GM11168 (cell line): ENCODE data around the gene PRKAG2.

Experiments used
- in situ Hi-C: fragments of 300-500 bp; cut with MboI; formaldehyde crosslinking; loops from one replicate; pipeline ENCODE4 v1.12.0; 2022; ENCODE audit warnings: low sequenced_read_pairs; ENCODE audit not compliant: unreplicated experiment

The PRKAG2 gene

DNA sequence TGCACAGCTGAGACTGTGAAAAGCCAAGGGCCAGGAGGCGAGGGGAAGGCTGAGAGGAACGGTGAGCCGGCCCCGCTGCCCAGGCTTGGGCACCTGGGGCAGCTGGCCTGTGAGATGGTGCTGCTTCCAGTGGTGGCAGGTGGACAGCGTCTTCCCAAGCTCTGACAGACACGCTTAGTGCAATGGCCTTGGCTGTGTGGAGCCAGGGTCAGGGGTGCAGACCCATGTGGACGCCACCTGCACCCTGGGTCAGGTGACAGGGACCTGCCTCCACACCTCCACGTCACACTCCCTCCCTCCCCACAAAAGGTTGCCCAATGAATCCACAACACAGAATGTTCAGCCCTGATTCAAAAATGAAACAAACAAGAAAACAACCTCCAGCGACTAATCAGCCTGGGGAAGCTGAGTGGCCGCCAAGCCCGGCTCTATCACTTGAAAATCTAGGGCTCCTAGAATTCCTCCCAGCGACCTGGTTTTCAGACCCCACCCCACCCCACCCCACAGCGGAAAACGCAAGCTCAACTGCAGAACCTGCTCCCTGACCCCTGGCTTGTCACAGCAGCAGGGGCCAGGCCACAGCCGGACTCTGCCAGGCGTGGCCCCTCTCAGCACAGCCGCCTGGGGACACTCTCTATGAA is 54.3 kb downstream of the PRKAG2 start:
- in situ Hi-C loops = no loop called here

DNA sequence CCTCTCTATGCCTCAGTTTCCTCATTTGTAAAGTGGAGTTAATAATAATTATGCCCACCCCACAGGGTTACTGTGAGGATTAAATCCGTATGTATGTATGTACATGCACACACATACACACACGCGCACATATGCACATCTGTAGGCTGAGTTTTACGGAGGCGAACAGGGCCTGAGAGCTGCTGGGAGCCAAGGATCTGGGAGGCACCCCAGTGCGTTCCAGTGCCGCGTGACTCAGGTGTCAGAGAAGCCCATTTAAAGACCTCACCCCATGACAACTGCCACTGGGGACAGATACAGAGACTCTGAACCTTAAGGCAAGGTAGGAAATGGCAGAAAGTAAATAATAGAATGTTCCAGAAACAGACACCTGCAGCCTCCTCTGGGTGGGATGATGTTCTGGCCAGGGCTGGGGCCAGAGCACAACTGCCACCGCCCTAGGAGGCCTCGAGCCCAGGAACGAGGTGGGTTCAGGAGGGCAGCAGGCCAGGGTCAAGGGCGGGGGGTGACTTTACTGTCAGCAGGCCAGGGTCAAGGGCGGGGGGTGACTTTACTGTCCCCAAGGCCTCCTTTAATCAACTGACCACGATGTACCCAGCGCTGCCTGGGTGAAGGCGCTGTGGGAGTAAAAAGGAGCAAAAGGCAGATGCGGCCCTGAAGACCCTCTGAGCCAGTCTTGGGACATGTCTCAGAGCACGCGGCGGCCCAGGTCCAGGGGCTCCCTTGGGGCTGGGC is 54.9 kb downstream of the PRKAG2 start:
- in situ Hi-C loops = no loop called here

DNA sequence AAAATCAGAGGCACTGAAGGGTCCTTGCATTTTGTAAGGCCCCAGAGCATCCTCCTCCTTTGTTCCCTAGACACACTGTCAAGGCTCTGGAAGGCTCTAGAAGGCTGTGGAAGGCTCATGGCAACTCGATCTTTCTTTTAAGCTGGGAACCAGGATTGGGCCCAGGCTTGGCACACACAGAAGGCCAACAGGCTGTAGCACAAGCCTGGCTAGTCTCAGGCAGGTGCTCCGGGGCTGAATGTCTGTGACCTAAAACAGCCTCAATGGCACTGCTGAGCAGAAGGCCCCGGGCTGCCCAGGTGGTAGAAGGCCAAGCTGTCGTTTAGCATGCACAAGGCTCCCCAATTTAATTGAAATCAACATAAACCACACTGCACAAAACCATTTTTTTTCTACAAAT is 55.7 kb downstream of the PRKAG2 start:
- in situ Hi-C loops = no loop called here

DNA sequence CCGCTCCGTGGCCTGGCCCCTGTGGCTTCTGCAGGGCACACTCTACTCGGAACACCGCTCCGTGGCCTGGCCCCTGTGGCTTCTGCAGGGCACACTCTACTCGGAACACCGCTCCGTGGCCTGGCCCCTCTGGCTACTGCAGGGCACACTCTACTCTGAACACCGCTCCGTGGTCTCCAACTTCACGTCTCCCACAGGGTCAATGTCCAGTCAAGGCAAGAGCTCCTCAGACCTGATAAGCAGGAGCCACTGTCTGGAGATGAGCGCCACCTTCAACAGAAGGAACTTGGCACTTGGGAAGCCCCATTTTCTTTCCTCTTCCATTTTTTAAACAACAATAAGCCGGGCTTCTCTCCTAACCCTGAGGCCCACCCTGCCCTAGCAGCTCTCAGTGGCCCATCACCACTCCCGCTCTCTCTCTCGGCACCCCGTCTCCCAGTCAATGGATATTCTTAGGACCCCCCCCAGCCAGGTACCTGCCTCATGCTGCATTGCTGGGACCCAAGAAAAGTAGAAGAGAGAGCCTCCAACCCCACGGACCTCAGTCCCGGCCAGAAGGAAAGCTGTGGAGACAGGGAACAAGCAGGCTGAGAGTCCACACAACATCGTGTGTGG is 56.3 kb downstream of the PRKAG2 start:
- in situ Hi-C loops = no loop called here

DNA sequence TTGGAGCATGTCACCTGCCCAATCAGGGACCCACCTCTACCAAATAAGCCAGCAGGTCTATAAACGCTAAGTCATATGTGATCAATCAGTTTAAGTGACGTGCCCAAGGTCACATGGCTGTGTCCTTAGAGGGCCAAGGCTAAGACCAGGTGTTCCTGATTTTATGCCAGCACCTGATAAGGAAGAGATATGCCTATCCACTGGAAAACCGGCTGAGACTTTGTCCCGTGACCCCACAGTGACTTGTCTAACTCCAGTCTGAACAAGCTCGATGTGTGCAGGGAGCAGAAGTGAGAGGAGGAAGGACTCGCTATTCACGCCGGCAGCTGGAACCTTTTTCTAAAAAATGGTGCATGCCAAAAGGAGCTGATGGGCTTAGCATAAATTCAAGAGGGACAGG is 57.0 kb downstream of the PRKAG2 start:
- in situ Hi-C loops = no loop called here

DNA sequence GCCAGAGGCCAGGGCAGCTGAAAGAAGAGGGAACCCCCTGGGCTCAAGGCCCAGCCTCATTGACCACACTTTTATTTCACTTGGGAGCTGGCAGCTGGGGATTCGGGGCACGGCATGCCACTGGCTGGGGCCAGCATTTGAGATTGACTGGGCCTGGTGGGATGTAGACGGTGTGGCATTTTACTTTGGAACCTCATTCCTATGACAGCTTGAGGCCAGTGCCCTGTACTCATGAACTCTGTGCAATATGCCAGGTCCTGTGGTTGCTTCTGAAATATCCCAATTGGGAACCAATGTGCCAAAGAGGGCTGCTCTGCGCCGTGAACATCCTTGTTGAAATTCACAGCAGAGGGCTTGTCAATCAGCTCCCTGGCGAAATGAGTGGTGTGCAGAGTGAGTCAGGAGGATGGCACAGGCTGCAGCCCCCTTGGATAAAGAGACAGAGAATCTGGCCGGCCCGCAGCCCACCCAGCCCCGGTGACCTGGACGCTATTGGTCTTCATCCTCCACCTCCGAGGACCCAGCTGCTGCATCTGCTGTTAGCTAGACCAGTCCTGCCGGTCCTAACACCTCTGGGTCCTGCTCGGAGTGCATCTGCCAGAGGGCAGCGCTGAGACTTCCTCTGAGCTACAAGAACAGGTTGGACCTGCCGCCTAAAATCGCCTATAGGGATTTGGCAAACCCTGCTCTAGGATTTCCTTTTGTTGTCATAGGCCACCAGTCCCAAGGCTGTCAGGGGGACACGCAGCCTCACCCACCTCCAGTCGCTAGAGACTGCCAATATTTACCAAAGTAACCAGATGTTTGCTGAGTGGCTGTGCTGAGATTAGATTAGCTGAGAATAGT is 58.0 kb downstream of the PRKAG2 start:
- in situ Hi-C loops = no loop called here

DNA sequence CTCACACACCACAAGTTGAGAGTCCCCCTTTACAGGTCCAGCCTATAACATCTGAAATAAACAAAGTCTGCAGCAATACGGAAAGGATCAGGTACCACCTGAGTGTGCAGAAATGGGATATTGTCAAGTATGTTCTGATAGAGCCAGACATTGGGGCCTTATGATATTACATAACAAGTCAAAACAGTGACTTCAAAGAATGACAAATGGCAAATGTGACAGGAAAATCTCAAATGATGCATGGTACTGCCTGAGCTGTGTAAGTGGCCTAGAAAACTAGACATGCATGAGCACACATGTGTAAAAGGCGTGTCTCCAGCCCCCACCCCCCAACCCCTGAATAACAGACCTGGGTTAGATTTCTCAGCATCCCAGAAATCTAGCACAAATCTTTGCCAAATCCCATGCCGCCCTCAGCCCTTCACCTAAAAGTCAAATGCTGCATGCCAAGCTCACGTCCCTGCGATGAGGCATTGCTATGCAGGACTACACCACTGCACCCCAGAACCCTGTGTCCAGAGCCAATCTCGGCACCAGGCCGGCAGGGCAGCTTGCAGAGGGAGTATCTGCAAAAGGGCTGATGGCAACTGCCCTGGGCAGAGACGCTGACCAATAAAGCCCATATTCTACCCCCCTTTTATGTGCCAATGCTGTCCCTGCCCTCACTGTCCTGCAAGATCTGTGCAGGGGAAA is 58.8 kb downstream of the PRKAG2 start:
- in situ Hi-C loops = no loop called here

DNA sequence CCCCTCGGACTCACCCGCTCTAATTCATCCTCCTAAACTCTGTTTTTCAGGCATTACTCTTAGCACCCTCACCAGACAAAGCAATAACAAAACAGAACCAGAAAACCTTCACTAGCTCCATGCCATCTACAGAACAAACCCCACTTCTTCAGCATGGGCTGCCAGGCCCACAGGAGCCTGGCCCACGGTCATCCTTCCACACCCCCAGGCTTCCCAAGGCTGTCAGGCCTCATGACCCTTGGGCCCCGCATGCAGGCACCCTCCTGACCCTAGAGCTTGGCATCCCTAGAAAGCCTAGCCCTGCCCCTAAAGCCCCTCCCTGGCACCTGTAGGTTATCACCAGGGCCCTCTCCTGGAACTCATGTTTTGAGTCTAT is 59.6 kb downstream of the PRKAG2 start:
- in situ Hi-C loops = no loop called here

DNA sequence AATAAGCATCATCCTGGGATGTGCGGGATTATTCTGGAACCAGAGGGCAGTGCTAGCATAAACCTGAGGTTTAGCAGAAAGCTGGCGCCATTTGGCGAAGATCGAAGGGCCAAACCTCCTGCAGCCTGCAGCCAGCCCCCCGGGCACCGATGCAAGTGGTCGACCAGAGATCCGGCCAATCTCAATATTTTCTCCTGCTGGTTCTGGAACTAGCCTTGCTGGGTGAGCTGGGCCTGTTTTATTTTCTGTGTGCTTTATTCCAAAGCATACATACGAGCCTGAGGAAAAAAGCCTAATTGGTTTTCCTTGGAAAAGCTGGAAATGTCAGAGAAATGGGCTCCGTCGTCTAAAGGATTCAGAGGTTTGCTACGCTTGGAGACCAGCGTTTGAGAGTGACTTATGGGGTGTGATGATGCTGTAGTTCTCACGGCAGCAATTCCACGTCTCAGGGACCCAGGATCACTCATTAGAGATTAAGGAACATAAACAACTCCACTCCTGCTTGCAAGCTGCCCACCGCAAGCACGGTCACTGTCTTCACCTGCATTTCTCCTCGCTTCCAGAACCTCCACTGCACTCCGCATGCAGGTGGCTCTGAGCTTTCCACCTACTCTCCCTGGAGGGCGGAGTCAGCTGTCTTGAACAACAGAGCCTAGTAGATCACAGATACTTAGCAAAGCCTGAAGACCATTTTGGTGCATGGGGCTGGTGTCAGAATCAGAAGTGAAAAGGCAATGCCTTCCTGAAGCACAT is 60.2 kb downstream of the PRKAG2 start:
- in situ Hi-C loops = no loop called here

DNA sequence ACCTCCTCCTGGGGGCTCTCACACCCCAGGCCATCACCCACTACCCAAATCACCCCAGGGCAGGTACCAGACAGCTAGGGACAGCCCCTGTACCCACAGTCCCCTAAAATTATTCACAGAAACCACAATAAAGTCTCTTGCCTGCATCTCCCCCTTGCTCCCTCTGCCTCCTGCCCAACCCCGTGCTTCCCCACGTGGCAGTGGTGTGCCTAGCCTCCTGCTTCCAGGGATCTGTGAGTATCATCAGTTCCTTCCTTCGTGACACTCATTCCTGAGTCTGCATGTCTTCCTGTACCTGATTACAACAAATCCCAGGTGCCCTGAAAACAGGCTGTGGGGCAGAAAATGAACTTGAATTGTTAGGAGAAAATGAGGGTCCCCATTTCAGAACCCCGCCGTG is 61.5 kb downstream of the PRKAG2 start:
- in situ Hi-C loops = no loop called here

DNA sequence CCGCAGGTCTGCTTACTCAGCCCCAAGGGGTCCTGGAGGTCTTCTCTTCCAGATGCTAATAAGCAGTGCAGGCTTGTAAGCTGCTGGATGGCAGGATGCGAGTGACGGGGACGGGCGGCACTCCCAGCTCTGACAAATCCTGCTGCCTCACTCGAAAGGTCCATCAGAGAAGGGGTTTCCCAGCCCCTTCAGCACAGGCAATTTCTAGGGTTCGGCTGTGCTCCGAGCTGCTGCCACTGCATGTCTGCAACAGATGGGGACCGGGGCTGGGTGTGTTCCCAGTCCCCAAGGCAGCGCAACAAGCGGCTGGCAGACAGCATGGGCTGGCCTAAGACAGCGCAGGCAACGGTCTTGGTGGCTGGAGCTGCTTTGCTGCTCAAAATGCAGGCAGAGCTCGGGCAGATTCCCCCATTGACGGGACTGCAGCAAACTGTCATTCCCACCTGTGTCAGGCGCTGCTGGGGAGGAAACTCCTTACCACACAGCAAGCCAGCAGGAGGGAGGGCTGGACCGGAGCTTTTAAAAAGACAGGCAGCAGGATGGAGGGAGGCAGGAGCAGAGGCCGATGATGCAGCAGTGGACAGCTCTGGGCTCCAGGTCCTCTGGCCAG is 62.4 kb downstream of the PRKAG2 start:
- in situ Hi-C loops = no loop called here

DNA sequence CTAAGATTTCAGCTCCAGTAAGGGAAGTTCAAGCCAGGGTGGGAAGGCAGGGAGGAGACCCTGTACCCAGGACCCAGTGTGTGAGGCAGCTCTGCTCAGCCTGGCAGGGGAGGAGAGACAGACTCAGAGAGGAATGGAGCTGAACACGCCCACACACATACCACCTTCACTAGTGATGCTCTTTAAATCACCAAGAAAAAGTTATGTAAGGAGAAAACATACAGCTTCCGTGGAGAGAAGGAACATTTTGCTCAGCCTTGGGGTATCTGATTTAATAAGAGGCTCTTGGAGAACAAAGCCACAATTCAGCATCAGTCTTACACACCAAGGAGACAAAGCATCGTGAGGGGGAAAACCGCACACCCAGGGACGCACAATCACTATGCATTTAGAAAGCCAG is 62.9 kb downstream of the PRKAG2 start:
- in situ Hi-C loops = no loop called here

DNA sequence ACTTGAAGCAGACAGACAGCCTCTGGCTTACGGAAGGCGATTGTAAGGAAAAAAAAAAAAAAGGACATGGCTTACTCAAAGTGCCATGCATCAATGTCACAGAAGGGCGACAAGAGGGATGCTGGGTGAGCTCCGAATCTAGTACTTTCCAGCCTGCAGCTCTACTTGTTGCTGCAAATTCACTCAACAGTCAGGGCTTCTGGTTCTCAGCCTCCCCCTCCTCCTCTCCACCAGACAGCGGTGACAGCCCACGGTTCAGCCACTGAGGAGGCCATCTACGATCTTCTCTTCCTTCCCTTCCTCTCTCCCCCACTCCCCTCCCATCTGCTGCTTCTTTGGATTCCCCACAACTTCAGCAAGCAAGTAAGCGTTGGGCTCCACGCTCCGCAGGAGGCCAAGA is 63.5 kb downstream of the PRKAG2 start:
- in situ Hi-C loops = no loop called here

DNA sequence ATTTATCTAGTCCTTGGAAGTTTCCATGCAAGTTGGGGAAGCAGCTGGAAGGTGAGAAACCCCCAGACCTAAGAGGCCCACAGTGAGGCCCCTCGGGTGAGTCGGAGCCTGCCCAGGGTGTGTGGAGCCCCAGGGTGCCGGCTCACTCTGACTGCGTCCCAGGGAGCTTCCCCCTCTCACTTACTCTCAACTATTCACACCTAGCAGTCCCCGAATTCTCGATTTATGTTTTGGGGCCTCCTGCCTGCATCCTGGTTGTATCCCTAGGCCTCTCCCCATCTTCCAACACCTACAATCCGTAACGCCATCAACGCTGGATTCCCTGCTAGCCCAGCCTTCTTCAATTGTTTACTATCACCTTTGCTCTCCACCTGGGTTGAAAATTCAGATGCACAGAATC is 63.9 kb downstream of the PRKAG2 start:
- in situ Hi-C loops = no loop called here

DNA sequence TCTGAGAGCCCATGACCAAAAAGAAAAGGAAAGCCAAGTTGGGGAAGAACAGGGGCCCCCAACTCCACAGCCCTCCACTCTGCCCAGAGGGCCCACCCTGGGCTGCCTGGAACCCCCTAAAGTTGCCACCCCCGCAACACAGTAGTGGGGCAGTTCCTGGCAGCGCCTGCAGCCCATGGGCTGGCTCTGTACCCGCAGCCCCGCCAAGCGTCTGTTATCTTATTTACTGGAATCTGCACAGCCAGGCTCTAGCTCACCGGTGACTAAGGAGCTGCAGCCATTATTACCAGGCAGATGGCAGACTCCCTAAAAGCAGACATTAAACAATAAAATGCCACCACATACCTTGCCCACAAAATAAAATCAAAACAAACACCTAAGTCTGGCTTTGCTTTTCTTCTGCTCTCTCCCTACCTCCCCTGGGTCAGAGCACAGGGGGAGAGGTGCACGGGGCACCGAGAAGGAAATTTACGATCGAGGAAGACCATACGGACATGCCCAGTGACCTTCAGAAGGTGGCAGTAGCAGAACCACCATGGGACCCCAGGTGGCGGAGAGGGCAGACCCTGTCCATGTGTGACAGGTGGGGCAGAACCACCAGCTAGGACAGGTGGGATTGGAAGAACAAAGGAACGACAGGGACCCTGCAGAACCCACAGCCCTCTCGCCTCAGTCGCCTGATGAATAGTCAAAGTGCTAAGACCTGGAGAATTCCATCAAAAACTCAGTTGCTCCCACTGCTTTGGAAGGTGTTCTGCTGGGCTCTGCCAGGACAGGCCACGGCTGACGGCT is 66.3 kb downstream of the PRKAG2 start:
- in situ Hi-C loops = no loop called here

DNA sequence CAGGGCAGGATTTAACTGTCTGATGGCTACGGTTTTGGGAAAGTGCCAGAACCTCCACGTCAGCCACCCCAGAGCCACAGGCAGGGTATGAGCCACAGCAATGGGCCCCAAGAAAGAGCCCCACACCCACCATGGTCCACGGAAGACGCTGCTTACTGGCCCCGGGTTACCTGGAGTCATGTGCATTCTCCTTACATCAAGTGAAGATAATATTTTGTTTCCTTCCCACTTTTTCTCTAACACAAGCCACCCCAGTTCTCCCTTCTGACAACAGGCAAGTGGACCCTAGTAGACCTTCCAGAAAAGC is 67.1 kb downstream of the PRKAG2 start:
- in situ Hi-C loops = no loop called here

DNA sequence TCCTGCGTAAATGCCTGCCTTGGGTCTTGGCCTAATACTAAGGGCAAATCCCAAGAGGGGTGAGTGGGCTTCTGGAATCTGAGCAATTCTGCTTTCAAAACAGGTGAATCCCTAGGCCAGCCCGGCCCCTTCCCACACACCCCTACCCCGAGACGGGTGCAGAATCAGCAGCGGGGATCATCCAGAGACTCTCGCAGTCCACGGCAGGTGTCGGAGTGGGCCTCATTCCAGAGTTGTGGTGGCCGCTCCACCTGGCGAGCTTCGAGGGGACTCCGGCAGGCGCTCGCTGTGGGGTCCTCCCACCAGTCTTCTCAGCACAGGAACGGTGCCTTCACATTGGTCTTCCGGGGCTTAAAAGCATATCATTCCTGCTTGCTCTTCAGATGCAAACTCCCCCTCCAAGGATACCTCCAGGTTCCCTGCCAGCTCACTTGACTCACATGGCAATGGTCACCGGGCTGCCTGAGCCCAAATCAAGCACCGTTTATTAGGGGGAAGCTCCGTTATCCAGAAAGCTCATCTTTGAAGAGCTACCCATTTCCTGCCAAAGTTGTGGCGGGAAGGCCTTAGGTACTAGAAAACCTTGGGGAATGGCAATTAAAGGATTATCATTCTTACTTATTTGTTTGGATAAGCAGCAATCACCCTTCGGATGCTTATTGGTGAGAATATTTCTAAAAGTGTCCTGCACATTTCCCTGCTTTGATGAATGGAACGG is 67.6 kb downstream of the PRKAG2 start:
- in situ Hi-C loops = no loop called here
